ENCODE data around the gene LCN1. TPM values are rescaled to one million over a fixed set of nuclear protein-coding genes. Genes with fewer than 3 reads are reported as not detected.

The LCN1 gene
- total and polyA plus RNA-seq, 4 donors, result not detected

DNA sequence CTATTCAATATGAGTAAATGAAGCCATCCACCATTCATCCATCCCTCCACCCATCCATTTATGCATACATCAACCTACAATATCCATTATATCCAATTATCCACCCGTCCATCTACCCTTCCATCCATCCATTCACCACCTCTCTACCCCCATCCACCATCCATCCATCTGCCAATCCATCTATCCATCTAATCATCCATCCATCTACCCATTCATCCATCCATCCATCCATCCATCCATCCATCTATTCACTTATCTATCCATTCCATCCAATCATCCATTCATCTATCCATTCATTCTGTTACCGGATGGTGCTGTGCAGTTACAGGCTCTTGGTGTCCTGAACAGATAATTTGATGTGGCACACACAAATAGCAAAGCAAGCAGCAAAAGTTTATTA, 51.0 kb downstream of the LCN1 start:
- Histone ChIP-seq H3K4me3 (ENCODE audit: low read depth in 1 of 3, low read length in 3 of 3) (no peak overlapping the region), H3K4me1 (ENCODE audit: control insufficient read depth in 4 of 4, insufficient read depth in 4 of 4, low read length in 3 of 4) (no peaks in the 10 kb centered on the region), H3K27ac (ENCODE audit: low read depth in 1 of 2, low read length in 2 of 2) (no peak overlapping the region), H3K9ac (ENCODE audit: low read depth in 1 of 2, low read length in 2 of 2) (no peak overlapping the region), H3K27me3 (ENCODE audit: control insufficient read depth in 4 of 4, insufficient read depth in 4 of 4, low read length in 3 of 4) (peaks cover 0 to 14% (median 2%) of the 10 kb centered on the region in 4 donors), H3K9me3 (ENCODE audit: control insufficient read depth in 4 of 4, low read length in 3 of 4) (no peaks in the 10 kb centered on the region), H3K36me3 (ENCODE audit: control insufficient read depth in 4 of 4, insufficient read depth in 3 of 4, low read depth in 1 of 4, low read length in 3 of 4) (no peaks in the 10 kb centered on the region)
- 73% methylated on average over 2 of the region's 2 CpGs for WGBS
- TF ChIP-seq, protein P1, sequence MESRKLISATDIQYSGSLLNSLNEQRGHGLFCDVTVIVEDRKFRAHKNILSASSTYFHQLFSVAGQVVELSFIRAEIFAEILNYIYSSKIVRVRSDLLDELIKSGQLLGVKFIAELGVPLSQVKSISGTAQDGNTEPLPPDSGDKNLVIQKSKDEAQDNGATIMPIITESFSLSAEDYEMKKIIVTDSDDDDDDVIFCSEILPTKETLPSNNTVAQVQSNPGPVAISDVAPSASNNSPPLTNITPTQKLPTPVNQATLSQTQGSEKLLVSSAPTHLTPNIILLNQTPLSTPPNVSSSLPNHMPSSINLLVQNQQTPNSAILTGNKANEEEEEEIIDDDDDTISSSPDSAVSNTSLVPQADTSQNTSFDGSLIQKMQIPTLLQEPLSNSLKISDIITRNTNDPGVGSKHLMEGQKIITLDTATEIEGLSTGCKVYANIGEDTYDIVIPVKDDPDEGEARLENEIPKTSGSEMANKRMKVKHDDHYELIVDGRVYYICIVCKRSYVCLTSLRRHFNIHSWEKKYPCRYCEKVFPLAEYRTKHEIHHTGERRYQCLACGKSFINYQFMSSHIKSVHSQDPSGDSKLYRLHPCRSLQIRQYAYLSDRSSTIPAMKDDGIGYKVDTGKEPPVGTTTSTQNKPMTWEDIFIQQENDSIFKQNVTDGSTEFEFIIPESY (IDR thresholded peaks at IDR 0.05), result no peak
- TF ChIP-seq, protein P2, sequence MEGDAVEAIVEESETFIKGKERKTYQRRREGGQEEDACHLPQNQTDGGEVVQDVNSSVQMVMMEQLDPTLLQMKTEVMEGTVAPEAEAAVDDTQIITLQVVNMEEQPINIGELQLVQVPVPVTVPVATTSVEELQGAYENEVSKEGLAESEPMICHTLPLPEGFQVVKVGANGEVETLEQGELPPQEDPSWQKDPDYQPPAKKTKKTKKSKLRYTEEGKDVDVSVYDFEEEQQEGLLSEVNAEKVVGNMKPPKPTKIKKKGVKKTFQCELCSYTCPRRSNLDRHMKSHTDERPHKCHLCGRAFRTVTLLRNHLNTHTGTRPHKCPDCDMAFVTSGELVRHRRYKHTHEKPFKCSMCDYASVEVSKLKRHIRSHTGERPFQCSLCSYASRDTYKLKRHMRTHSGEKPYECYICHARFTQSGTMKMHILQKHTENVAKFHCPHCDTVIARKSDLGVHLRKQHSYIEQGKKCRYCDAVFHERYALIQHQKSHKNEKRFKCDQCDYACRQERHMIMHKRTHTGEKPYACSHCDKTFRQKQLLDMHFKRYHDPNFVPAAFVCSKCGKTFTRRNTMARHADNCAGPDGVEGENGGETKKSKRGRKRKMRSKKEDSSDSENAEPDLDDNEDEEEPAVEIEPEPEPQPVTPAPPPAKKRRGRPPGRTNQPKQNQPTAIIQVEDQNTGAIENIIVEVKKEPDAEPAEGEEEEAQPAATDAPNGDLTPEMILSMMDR (IDR thresholded peaks at IDR 0.05; ENCODE audit: low read depth, low read length, missing input control), result no peak
- no peak for TF ChIP-seq RXRA (IDR thresholded peaks at IDR 0.05)
- TF ChIP-seq NR2F2 (IDR thresholded peaks at IDR 0.05), result no peak
- no peak for TF ChIP-seq RAD21 (IDR thresholded peaks at IDR 0.05)
- no peak for TF ChIP-seq YY1 (IDR thresholded peaks at IDR 0.05)
- no peak for TF ChIP-seq FOXA2 (IDR thresholded peaks at IDR 0.05)
- TF ChIP-seq FOXA1 (IDR thresholded peaks at IDR 0.05), result no peak
- TF ChIP-seq, protein P3, sequence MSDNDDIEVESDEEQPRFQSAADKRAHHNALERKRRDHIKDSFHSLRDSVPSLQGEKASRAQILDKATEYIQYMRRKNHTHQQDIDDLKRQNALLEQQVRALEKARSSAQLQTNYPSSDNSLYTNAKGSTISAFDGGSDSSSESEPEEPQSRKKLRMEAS (IDR thresholded peaks at IDR 0.05), result no peak
- no peak for TF ChIP-seq HNF4A (conservative IDR thresholded peaks at IDR 0.05)
- TF ChIP-seq, protein P4, sequence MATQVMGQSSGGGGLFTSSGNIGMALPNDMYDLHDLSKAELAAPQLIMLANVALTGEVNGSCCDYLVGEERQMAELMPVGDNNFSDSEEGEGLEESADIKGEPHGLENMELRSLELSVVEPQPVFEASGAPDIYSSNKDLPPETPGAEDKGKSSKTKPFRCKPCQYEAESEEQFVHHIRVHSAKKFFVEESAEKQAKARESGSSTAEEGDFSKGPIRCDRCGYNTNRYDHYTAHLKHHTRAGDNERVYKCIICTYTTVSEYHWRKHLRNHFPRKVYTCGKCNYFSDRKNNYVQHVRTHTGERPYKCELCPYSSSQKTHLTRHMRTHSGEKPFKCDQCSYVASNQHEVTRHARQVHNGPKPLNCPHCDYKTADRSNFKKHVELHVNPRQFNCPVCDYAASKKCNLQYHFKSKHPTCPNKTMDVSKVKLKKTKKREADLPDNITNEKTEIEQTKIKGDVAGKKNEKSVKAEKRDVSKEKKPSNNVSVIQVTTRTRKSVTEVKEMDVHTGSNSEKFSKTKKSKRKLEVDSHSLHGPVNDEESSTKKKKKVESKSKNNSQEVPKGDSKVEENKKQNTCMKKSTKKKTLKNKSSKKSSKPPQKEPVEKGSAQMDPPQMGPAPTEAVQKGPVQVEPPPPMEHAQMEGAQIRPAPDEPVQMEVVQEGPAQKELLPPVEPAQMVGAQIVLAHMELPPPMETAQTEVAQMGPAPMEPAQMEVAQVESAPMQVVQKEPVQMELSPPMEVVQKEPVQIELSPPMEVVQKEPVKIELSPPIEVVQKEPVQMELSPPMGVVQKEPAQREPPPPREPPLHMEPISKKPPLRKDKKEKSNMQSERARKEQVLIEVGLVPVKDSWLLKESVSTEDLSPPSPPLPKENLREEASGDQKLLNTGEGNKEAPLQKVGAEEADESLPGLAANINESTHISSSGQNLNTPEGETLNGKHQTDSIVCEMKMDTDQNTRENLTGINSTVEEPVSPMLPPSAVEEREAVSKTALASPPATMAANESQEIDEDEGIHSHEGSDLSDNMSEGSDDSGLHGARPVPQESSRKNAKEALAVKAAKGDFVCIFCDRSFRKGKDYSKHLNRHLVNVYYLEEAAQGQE (IDR thresholded peaks at IDR 0.05), result no peak
- DNase-seq (ENCODE audit: low spot score), result no peak

DNA sequence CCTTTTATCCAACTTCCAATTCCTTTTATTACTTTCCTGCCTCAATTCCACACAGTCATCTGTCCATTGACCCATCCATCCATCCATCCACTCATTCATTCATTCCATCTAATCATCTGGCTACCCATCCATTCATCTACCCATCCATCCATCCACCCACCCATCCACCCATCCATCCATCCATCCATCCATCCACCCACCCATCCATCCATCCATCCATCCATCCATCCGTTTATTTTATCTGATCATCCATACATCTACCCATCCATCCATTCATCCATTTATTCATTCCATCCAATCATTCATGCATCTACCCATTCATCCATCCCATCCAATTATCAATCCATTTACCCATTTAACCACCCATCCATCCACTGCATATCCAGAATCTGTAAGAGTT, 51.9 kb downstream of the LCN1 start:
- Histone ChIP-seq H3K9me3 (ENCODE audit: control insufficient read depth in 4 of 4, low read length in 3 of 4) (no peaks in the 10 kb centered on the region), H3K27ac (ENCODE audit: low read depth in 1 of 2, low read length in 2 of 2) (no peak overlapping the region), H3K36me3 (ENCODE audit: control insufficient read depth in 4 of 4, insufficient read depth in 3 of 4, low read depth in 1 of 4, low read length in 3 of 4) (no peaks in the 10 kb centered on the region), H3K4me3 (ENCODE audit: low read depth in 1 of 3, low read length in 3 of 3) (no peak overlapping the region), H3K9ac (ENCODE audit: low read depth in 1 of 2, low read length in 2 of 2) (no peak overlapping the region), H3K27me3 (ENCODE audit: control insufficient read depth in 4 of 4, insufficient read depth in 4 of 4, low read length in 3 of 4) (peaks cover 0 to 14% (median 2%) of the 10 kb centered on the region in 4 donors), H3K4me1 (ENCODE audit: control insufficient read depth in 4 of 4, insufficient read depth in 4 of 4, low read length in 3 of 4) (no peaks in the 10 kb centered on the region)
- DNase-seq (ENCODE audit: low spot score), result no peak
- 65% methylated on average over 1 of the region's 1 CpG for WGBS
- no peak for TF ChIP-seq FOXA2 (IDR thresholded peaks at IDR 0.05)
- TF ChIP-seq, protein P5, sequence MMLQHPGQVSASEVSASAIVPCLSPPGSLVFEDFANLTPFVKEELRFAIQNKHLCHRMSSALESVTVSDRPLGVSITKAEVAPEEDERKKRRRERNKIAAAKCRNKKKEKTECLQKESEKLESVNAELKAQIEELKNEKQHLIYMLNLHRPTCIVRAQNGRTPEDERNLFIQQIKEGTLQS (IDR thresholded peaks at IDR 0.05), result no peak
- TF ChIP-seq, protein P1 (IDR thresholded peaks at IDR 0.05), result no peak
- TF ChIP-seq, protein P4 (IDR thresholded peaks at IDR 0.05), result no peak
- TF ChIP-seq SP1 (IDR thresholded peaks at IDR 0.05), result no peak
- TF ChIP-seq YY1 (IDR thresholded peaks at IDR 0.05), result no peak
- no peak for TF ChIP-seq HNF4A (conservative IDR thresholded peaks at IDR 0.05)
- TF ChIP-seq RXRA (IDR thresholded peaks at IDR 0.05), result no peak
- no peak for TF ChIP-seq GABPA (IDR thresholded peaks at IDR 0.05 in 1 of 2, conservative IDR thresholded peaks at IDR 0.05 in 1 of 2)
- no peak for TF ChIP-seq TAF1 (conservative IDR thresholded peaks at IDR 0.05)
- TF ChIP-seq NR2F2 (IDR thresholded peaks at IDR 0.05), result no peak
- no peak for TF ChIP-seq JUND (IDR thresholded peaks at IDR 0.05)
